GM20000 (cell line): ENCODE data around the gene CDH5.

ENCODE experiments used
- DNase-seq: peaks from one replicate; pipeline ENCODE4 v3.0.0; 2012; ENCODE audit warnings: low spot score
- CTCF ChIP-seq: IDR thresholded peaks from 2 replicates; pipeline ENCODE4 v1.5.1; 2012; ENCODE audit warnings: mild to moderate bottlenecking, control low read depth; ENCODE audit errors: extremely low read depth, missing control alignments

The CDH5 gene

DNA sequence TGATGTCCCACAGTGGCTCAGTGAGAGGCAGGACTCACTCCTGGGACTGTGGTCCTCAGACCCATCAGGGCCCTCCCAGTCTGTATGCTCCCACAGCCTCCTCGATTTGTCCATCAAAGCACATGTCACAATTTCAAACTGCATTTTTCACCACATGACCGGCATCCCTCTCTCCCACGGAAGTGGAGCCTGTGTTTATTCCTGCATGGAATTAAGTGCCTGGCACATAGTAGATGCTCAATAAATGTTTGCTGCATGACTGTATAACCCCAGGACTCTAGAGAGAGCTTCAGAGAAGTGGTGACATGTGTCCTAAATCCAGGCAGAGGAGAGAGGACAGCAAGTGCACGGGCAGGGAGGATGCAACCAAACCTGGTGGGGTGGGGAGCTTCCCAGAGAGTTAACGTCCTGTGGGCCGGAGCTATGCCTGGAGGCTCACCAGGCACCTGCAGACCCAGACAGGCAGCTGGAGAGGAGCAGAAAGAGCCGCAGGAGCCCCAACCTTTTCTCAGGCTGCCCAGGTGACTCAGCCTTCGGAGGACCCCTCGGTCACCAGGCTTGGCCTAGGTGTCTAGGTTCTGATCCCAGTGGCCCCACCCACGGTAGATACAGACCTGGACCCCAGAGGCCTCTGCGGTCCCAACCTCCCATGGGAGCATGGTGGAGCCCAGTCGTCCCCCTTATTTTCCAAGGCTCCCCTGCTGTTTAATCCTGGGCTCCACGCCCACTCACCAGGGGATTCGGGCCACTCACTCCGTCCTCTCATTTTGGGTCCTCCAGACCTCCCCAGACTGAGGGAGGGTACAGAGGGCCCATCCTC, 5.8 kb downstream of the CDH5 start:
- TF ChIP-seq CTCF, result no peak
- no peak for DNase-seq

GRCh38 chr16:66372898-66373155, 6.3 kb downstream of the CDH5 start:
- TF ChIP-seq CTCF, result no peak
- DNase-seq, result no peak

GRCh38 chr16:66373667-66374066, 7.2 kb downstream of the CDH5 start:
- no peak for TF ChIP-seq CTCF
- no peak for DNase-seq

- TF ChIP-seq CTCF, result no peak
- no peak for DNase-seq
Observed at GRCh38 chr16:66374176-66374575, 7.7 kb downstream of the CDH5 start.

- DNase-seq, result no peak
- no peak for TF ChIP-seq CTCF
Observed at GRCh38 chr16:66375451-66375850, 9.0 kb downstream of the CDH5 start.

GRCh38 chr16:66376114-66376513, 9.6 kb downstream of the CDH5 start:
- TF ChIP-seq CTCF, result no peak
- no peak for DNase-seq

DNA sequence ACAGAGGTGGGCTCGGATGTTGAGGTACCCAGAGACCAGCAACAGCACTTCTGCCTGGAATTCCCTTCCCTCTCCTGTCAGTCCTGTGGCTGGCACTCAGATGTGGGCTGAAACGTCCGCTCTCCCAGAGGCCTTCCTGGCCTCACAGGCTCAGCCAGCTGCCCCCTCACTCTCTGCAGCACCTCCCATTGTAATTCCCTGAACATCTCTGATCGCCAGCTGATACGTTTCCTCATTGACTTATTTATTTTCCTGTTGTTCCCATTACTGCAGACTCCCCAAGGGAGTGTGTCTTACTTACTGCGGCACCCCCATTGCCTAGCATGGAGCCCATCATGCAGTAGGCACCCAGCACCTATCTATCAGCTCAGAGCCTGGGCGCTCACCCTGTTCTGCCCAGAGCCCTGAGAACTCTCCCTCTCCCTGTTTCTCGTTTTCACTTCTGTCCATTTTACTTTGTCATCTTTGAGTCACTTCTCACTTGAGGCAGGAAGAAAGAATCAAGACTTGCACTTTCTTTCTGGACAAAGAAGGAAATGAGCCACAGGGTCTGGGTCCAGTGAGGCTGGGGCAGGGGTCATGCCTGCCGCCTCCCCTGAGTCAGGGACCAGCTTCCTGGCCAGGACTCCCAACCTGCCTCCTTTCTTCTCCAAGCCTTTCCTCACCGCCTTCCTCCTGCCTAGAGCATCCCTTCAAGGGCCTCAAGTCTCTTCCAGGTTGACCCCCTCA, 10.2 kb downstream of the CDH5 start:
- DNase-seq, result no peak
- no peak for TF ChIP-seq CTCF
